ENCODE results near the gene ZEB2.
"Not testable (repeated sequence)": the region's sequence is repeated elsewhere in the genome, so short reads cannot be mapped to it uniquely, and the experiment has no call there.

The ZEB2 gene

GRCh38 chr2:144376926-144377325 is 143.0 kb downstream of the ZEB2 start:
- DNase-seq = no peak

- DNase-seq = no peak
These were observed 143.5 kb downstream of the ZEB2 start for GRCh38 chr2:144376460-144376859.

GRCh38 chr2:144374163-144374661 is 145.7 kb downstream of the ZEB2 start:
- no peak for DNase-seq

GRCh38 chr2:144372410-144373080 is 147.4 kb downstream of the ZEB2 start:
- no peak for DNase-seq

- DNase-seq = peak; percentile 47
These were observed 148.9 kb downstream of the ZEB2 start for GRCh38 chr2:144370937-144371584.

GRCh38 chr2:144369416-144369815 is 150.5 kb downstream of the ZEB2 start:
- no peak for DNase-seq

- no peak for DNase-seq
These were observed 153.0 kb downstream of the ZEB2 start for GRCh38 chr2:144366825-144367429.

- DNase-seq = no peak
These were observed 154.8 kb downstream of the ZEB2 start for GRCh38 chr2:144364944-144365738.

GRCh38 chr2:144364247-144364646 is 155.7 kb downstream of the ZEB2 start:
- DNase-seq = not testable (repeated sequence)

- peak; percentile 22 for DNase-seq
These were observed 157.5 kb downstream of the ZEB2 start for GRCh38 chr2:144362401-144362800.

GRCh38 chr2:144361742-144362141 is 158.2 kb downstream of the ZEB2 start:
- DNase-seq = no peak

GRCh38 chr2:144359684-144360083 is 160.2 kb downstream of the ZEB2 start:
- no peak for DNase-seq

- peak; percentile 75 for DNase-seq
These were observed 160.9 kb downstream of the ZEB2 start for GRCh38 chr2:144358979-144359541.

GRCh38 chr2:144358374-144358964 is 161.4 kb downstream of the ZEB2 start:
- no peak for DNase-seq

- peak; percentile 97 for DNase-seq
These were observed 162.1 kb downstream of the ZEB2 start for GRCh38 chr2:144357623-144358373.

GRCh38 chr2:144356402-144356801 is 163.5 kb downstream of the ZEB2 start:
- no peak for DNase-seq

- DNase-seq = peak; percentile 86
These were observed 165.0 kb downstream of the ZEB2 start for GRCh38 chr2:144354953-144355352.

- no peak for DNase-seq
These were observed 168.2 kb downstream of the ZEB2 start for GRCh38 chr2:144351687-144352086.

- no peak for DNase-seq
These were observed 169.6 kb downstream of the ZEB2 start for GRCh38 chr2:144350151-144350802.

GRCh38 chr2:144349674-144350073 is 170.2 kb downstream of the ZEB2 start:
- no peak for DNase-seq

- DNase-seq = no peak
These were observed 171.1 kb downstream of the ZEB2 start for GRCh38 chr2:144348846-144349245.

All from HCEC 1CT (cell line).